Aortic smooth muscle cell (primary cell): ENCODE data around the gene GOLGA8G. TPM values are rescaled to one million over a fixed set of nuclear protein-coding genes. Genes with fewer than 3 reads are reported as not detected.

ENCODE experiments used
- total RNA-seq: library from RNA; depleted of rRNA; stranded (reverse); fragments of >200 nt; gene quantifications from 2 replicates; pipeline ENCODE4 v1.2.3, GENCODE V29; 2014

Gene GOLGA8G, protein sequence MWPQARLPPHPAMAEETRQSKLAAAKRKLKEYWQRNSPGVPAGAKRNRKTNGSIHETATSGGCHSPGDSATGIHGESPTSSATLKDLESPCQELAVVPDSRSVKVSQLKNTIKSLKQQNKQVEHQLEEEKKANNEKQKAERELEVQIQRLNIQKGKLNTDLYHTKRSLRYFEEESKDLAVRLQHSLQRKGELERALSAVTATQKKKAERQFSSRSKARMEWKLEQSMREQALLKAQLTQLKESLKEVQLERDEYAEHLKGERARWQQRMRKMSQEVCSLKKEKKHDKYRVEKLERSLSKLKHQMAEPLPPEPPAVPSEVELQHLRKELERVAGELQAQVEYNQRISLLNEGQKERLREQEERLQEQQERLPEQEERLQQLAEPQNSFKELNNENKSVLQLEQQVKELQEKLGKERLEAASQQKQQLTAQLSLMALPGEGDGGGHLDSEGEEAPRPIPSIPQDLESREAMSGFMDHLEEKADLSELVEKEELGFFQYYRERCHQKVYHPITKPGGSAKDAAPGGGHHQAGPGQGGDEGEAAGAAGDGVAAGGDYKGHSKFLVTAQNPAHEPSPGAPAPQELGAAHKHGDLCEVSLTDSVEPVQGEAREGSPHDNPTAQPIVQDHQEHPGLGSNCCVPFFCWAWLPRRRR
- not detected in 2 replicates for total RNA-seq

DNA sequence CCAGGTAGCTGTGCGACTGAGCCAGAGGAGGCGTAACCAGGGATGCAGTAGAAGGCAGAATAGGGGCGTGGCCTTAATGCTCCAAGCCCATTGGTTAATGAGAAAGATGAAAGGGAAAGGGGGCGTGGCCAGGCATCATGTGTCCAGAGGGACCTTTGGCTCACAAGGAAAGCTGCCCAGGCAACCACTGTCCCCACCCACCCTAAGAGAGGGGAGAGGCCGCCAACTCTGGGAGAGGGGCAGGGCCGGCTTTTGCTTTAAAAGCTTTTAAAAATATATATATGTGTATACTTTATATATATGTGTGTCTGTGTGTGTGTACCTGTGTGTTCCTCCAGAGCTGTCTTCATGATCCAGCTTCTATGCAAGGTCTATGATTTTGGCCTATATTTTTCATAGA lies at the start of gene GOLGA8G:
Gene GOLGA8G, minus strand, starts transcription at position 18 of the 400 bp plus-strand sequence. CDS start 62 bp downstream, outside the sequence.

GRCh38 chr15:28553268-28553667 lies 20.5 kb upstream of the GOLGA8G start, which contains the start of gene GOLGA6L25:
GOLGA6L25 (plus strand) TSS chr15:28553568; CDS start chr15:28553629, 61 bp downstream.

Other genes with a start within 250 kb of the GOLGA8G start
- 44.8 and 45.8 TPM in 2 replicates for gene HERC2, start 210.8 kb downstream of the GOLGA8G start, total RNA-seq
- not detected in 2 replicates for gene GOLGA6L24, start 174.9 kb downstream of the GOLGA8G start, total RNA-seq
- gene GOLGA8F, start 154.3 kb downstream of the GOLGA8G start, total RNA-seq: not detected in 2 replicates
- not detected in 2 replicates for gene GOLGA6L25, start 20.6 kb upstream of the GOLGA8G start, total RNA-seq
- gene GOLGA8M, start 179.4 kb upstream of the GOLGA8G start, total RNA-seq: 1.1 and 1.3 TPM in 2 replicates